HepG2 (cell line): Measurements from ENCODE around the gene SLC44A4. TPM values are rescaled to one million over a fixed set of nuclear protein-coding genes. Genes with fewer than 3 reads are reported as not detected.

ENCODE experiments used
- ATRX ChIP-seq: sonication (generic); formaldehyde crosslinking; IDR thresholded peaks from 2 replicates; pipeline ENCODE4 v1.4.0; 2020; ENCODE audit warnings: missing genetic modification reagents, borderline replicate concordance
- CC2D1A ChIP-seq: sonication (generic); formaldehyde crosslinking; IDR thresholded peaks from 2 replicates; pipeline ENCODE4 v1.8.1; 2023; ENCODE audit warnings: mild to moderate bottlenecking, missing genetic modification reagents
- ETV6 ChIP-seq: sonication (generic); formaldehyde crosslinking; conservative IDR thresholded peaks from 2 replicates; pipeline ENCODE4 v1.4.0; 2020; ENCODE audit warnings: missing genetic modification reagents
- HCFC1 ChIP-seq: fragments of 150-350 bp; IDR thresholded peaks from 2 replicates; pipeline ENCODE4 v1.6.1; 2014; ENCODE audit warnings: low read depth, low read length
- KLF12 ChIP-seq: sonication (generic); formaldehyde crosslinking; IDR thresholded peaks from 2 replicates; pipeline ENCODE4 v1.4.0; 2020; ENCODE audit warnings: missing genetic modification reagents, borderline replicate concordance
- NFIB ChIP-seq: sonication (generic); formaldehyde crosslinking; IDR thresholded peaks from 2 replicates; pipeline ENCODE4 v1.9.0; 2021; ENCODE audit warnings: missing genetic modification reagents, mild to moderate bottlenecking, borderline replicate concordance
- NR1H2 ChIP-seq: sonication (generic); formaldehyde crosslinking; IDR thresholded peaks from 2 replicates; pipeline ENCODE4 v1.8.1; 2022; ENCODE audit warnings: low read depth, missing genetic modification reagents, borderline replicate concordance
- PCBP1 ChIP-seq: fragments of 200-400 bp; formaldehyde crosslinking; IDR thresholded peaks from 2 replicates; pipeline ENCODE4 v1.6.1; 2017; ENCODE audit warnings: mild to moderate bottlenecking, low read depth, low read length, borderline replicate concordance
- POGK ChIP-seq: sonication (generic); formaldehyde crosslinking; conservative IDR thresholded peaks from 2 replicates; pipeline ENCODE4 v1.8.0; 2022; ENCODE audit warnings: mild to moderate bottlenecking, moderate library complexity, missing genetic modification reagents
- RFXANK ChIP-seq: IDR thresholded peaks from 2 replicates; pipeline ENCODE4 v1.6.1; 2016
- SMAD3 ChIP-seq: sonication (generic); formaldehyde crosslinking; IDR thresholded peaks from 2 replicates; pipeline ENCODE4 v1.4.0; 2020; ENCODE audit warnings: missing genetic modification reagents
- SP2 ChIP-seq: sonication (generic); formaldehyde crosslinking; IDR thresholded peaks from 2 replicates; pipeline ENCODE4 v1.5.1; 2020; ENCODE audit warnings: mild to moderate bottlenecking, missing genetic modification reagents
- THYN1 ChIP-seq: sonication (generic); formaldehyde crosslinking; IDR thresholded peaks from 2 replicates; pipeline ENCODE4 v1.8.1; 2023; ENCODE audit warnings: low read depth, mild to moderate bottlenecking, moderate library complexity, missing genetic modification reagents, borderline replicate concordance
- ZNF235 ChIP-seq: sonication (generic); formaldehyde crosslinking; IDR thresholded peaks from 2 replicates; pipeline ENCODE4 v1.8.1; 2023; ENCODE audit warnings: mild to moderate bottlenecking, missing genetic modification reagents, borderline replicate concordance
- ZNF256 ChIP-seq: sonication (generic); formaldehyde crosslinking; conservative IDR thresholded peaks from 2 replicates; pipeline ENCODE4 v1.4.0; 2020; ENCODE audit warnings: missing genetic modification reagents
- ZNF383 ChIP-seq: sonication (generic); formaldehyde crosslinking; IDR thresholded peaks from 2 replicates; pipeline ENCODE4 v1.4.0; 2020; ENCODE audit warnings: missing genetic modification reagents, mild to moderate bottlenecking, borderline replicate concordance
- ZNF552 ChIP-seq: sonication (generic); formaldehyde crosslinking; IDR thresholded peaks from 2 replicates; pipeline ENCODE4 v1.9.0; 2022; ENCODE audit warnings: missing genetic modification reagents, mild to moderate bottlenecking, borderline replicate concordance
- ZNF713 ChIP-seq: sonication (generic); formaldehyde crosslinking; IDR thresholded peaks from 2 replicates; pipeline ENCODE4 v1.4.0; 2020; ENCODE audit warnings: mild to moderate bottlenecking, missing genetic modification reagents
- ZNF768 ChIP-seq: sonication (generic); formaldehyde crosslinking; IDR thresholded peaks from 2 replicates; pipeline ENCODE4 v1.4.0; 2020; ENCODE audit warnings: missing genetic modification reagents
- ZSCAN9 ChIP-seq: IDR thresholded peaks from 2 replicates; pipeline ENCODE4 v1.6.1; 2016; ENCODE audit warnings: borderline replicate concordance
- polyA plus RNA-seq, 8 experiments: library from polyadenylated mRNA; depleted of rRNA in 3 of 8; stranded (reverse) in 7 of 8; unstranded in 1 of 8; fragments of >200 nt; fragmentation: Illumina TruSeq in 4 of 8; extraction: Trizol in 4 of 8; gene quantifications; 2 replicates each; pipeline versions ENCODE4 v1.2.1 to v1.2.3, GENCODE V29; 2011 to 2016; ENCODE audit warnings: low read depth in 4 of 8, missing spikeins in 1 of 8, mixed read lengths in 1 of 8; ENCODE audit not compliant: insufficient read depth in 1 of 8
- total RNA-seq, 5 experiments: library from RNA; depleted of rRNA; stranded (reverse); fragments of >200 nt; fragmentation: Illumina TruSeq; extraction: Trizol; gene quantifications; 2 replicates each; pipeline ENCODE4 v1.2.3, GENCODE V29; 2016; ENCODE audit warnings: low read depth in 1 of 5
- TF ChIP-seq, protein P1 (sequence below): IDR thresholded peaks from 2 replicates; pipeline ENCODE4 v1.6.1; 2016; ENCODE audit warnings: low read depth, control low read depth
- TF ChIP-seq, protein P2 (sequence below): sonication (generic); formaldehyde crosslinking; IDR thresholded peaks from 2 replicates; pipeline ENCODE4 v1.8.0; 2022; ENCODE audit warnings: mild to moderate bottlenecking, missing genetic modification reagents

Gene SLC44A4
- total and polyA plus RNA-seq, 2 of the 13 experiments (the other 11 are each of a cell fraction or from before 2014, with no cell fraction given): 3.5 to 5.9 TPM

DNA sequence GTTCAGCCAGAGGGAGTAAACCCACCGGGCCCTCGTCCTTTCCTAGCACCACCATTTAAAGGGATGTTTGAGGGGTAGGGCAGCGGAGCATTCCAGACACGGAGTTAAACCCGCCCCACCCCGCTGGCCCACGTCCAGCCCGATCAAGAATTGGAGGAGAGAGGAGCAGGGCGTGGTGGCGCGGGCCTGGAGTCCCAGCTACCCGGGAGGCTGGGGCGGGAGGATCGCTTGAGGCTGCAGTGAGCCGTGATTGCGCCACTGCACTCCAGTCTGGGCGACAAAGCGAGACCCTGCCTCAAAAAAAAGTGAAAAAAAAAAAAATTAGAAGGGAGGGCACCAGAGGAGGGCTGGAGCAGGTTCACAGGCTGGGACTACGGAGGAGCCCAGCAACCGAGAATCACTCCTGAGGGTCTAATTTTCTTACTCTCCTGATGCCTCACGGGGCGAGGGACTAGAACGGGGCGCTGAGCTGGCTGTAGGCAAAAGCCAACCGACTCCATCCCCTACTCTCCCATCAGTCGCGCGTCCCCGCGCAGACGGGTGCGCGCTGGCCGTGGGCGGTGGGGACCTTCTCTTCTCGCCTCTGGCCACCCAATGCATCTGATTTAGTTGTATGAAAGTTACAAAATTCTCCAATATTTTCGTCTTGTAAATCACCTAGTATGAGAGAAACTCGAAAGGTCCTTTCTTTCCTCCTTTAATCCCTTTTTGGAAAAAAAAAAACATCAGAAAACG is 57.3 kb downstream of the SLC44A4 start (continued):
- TF ChIP-seq ETV6 (CRISPR knock-in tag) (no peak), ATRX (CRISPR knock-in tag) (no peak), KLF12 (CRISPR knock-in tag) (peak; percentile 51; the same call in 1 of the 2 replicates), POGK (CRISPR knock-in tag) (peak; percentile 59; the same call in 1 of the 2 replicates), PCBP1 (no peak), ZNF383 (CRISPR knock-in tag) (no peak), ZSCAN9 (CRISPR knock-in tag) (0 out of 2 replicates have a peak, but pooled peaks have one; percentile 28), SP2 (no peak), ZNF256 (CRISPR knock-in tag) (no peak), RFXANK (CRISPR knock-in tag) (no peak), NR1H2 (CRISPR knock-in tag) (no peak), NFIB (CRISPR knock-in tag) (no peak), ZNF552 (no peak), THYN1 (CRISPR knock-in tag) (no peak), ZNF713 (CRISPR knock-in tag) (no peak), ZNF768 (no peak), ZNF235 (CRISPR knock-in tag) (no peak), SMAD3 (CRISPR knock-in tag) (peak; percentile 45; the same call in 1 of the 2 replicates), HCFC1 (no peak), CC2D1A (no peak)
- TF ChIP-seq, protein P1, sequence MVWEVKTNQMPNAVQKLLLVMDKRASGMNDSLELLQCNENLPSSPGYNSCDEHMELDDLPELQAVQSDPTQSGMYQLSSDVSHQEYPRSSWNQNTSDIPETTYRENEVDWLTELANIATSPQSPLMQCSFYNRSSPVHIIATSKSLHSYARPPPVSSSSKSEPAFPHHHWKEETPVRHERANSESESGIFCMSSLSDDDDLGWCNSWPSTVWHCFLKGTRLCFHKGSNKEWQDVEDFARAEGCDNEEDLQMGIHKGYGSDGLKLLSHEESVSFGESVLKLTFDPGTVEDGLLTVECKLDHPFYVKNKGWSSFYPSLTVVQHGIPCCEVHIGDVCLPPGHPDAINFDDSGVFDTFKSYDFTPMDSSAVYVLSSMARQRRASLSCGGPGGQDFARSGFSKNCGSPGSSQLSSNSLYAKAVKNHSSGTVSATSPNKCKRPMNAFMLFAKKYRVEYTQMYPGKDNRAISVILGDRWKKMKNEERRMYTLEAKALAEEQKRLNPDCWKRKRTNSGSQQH (CRISPR knock-in tag): no peak; the same call in 1 of the 2 replicates
- TF ChIP-seq, protein P2, sequence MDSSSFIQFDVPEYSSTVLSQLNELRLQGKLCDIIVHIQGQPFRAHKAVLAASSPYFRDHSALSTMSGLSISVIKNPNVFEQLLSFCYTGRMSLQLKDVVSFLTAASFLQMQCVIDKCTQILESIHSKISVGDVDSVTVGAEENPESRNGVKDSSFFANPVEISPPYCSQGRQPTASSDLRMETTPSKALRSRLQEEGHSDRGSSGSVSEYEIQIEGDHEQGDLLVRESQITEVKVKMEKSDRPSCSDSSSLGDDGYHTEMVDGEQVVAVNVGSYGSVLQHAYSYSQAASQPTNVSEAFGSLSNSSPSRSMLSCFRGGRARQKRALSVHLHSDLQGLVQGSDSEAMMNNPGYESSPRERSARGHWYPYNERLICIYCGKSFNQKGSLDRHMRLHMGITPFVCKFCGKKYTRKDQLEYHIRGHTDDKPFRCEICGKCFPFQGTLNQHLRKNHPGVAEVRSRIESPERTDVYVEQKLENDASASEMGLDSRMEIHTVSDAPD: no peak
